CD14-positive monocyte (primary cell): ENCODE results near the gene PSMB8. TPM values are rescaled to one million over a fixed set of nuclear protein-coding genes. Genes with fewer than 3 reads are reported as not detected.

Experiments
- DNase-seq, 3 donors: peaks; one replicate each; pipeline ENCODE4 v3.0.0-alpha.2; 2011 to 2022
- H2AFZ ChIP-seq: 2 replicates; pipeline ENCODE4 v1.6.0; 2012; ENCODE audit warnings: mild to moderate bottlenecking, low read depth, low read length, inconsistent platforms; ENCODE audit not compliant: insufficient read depth, poor library complexity, severe bottlenecking
- H3K27ac ChIP-seq, 2 donors: 1 replicate in 1 of 2; 2 replicates in 1 of 2; pipeline ENCODE4 v1.5.1; 2012 to 2013; ENCODE audit warnings: low read length in 2 of 2, control low read depth in 1 of 2, inconsistent platforms in 1 of 2, low read depth in 1 of 2, mild to moderate bottlenecking in 1 of 2
- H3K27me3 ChIP-seq, 2 donors: one replicate each; pipeline versions ENCODE4 v1.6.0 to v1.6.1; 2011 to 2013; ENCODE audit warnings: low read length in 2 of 2; ENCODE audit not compliant: control insufficient read depth in 2 of 2, insufficient read depth in 2 of 2
- H3K36me3 ChIP-seq, 2 donors: replicated peaks in 1 of 2; 1 replicate in 1 of 2; 2 replicates in 1 of 2; pipeline versions ENCODE4 v1.5.1 to v1.6.1; 2012 to 2013; ENCODE audit warnings: low read length in 2 of 2, control low read depth in 1 of 2, inconsistent platforms in 1 of 2, mild to moderate bottlenecking in 1 of 2; ENCODE audit not compliant: insufficient read depth in 2 of 2, control insufficient read depth in 1 of 2
- H3K4me1 ChIP-seq, 2 donors: 1 replicate in 1 of 2; 2 replicates in 1 of 2; pipeline versions ENCODE4 v1.5.1 to v1.6.1; 2012 to 2013; ENCODE audit warnings: low read length in 2 of 2, control low read depth in 1 of 2, inconsistent platforms in 1 of 2, mild to moderate bottlenecking in 1 of 2, moderate library complexity in 1 of 2; ENCODE audit not compliant: insufficient read depth in 2 of 2, control insufficient read depth in 1 of 2
- H3K4me2 ChIP-seq: replicated peaks from 2 replicates; pipeline ENCODE3; 2012; ENCODE audit warnings: low read length, moderate library complexity, mild to moderate bottlenecking; ENCODE audit not compliant: poor library complexity, severe bottlenecking; ENCODE audit errors: extremely low read depth
- H3K4me3 ChIP-seq, 3 experiments: fragments of 200-600 bp in 1 of 3; sonication (generic) in 1 of 3; replicated peaks in 1 of 3; 1 replicate in 2 of 3; 2 replicates in 1 of 3; pipeline ENCODE4 v1.5.1; 2011 to 2013; ENCODE audit warnings: low read length in 3 of 3, mild to moderate bottlenecking in 3 of 3, control low read depth in 2 of 3, low read depth in 2 of 3, inconsistent platforms in 1 of 3, moderate library complexity in 1 of 3
- H3K79me2 ChIP-seq: 2 replicates; pipeline ENCODE4 v1.6.0; 2012; ENCODE audit warnings: mild to moderate bottlenecking, control low read depth, inconsistent platforms, low read length, moderate library complexity; ENCODE audit not compliant: insufficient read depth
- H3K9ac ChIP-seq: 2 replicates; pipeline ENCODE4 v1.6.0; 2017; ENCODE audit warnings: low read length, mild to moderate bottlenecking; ENCODE audit not compliant: insufficient read depth, poor library complexity, severe bottlenecking
- H3K9me3 ChIP-seq, 2 donors: replicated peaks in 1 of 2; 1 replicate in 1 of 2; 2 replicates in 1 of 2; pipeline versions ENCODE4 v1.5.1 to v1.6.1; 2012 to 2013; ENCODE audit warnings: low read length in 2 of 2, control low read depth in 1 of 2; ENCODE audit not compliant: control insufficient read depth in 1 of 2, insufficient read depth in 1 of 2
- H4K20me1 ChIP-seq: 2 replicates; pipeline ENCODE4 v1.6.0; 2012; ENCODE audit warnings: mild to moderate bottlenecking, low read length, control low read depth, moderate library complexity; ENCODE audit not compliant: insufficient read depth
- H3K27ac Mint-ChIP-seq, 7 donors: one replicate each; pipeline ENCODE4 v1.8.0; 2020; ENCODE audit warnings: mild to moderate bottlenecking in 7 of 7, mixed read lengths in 7 of 7, moderate library complexity in 6 of 7, inconsistent platforms in 2 of 7
- H3K27me3 Mint-ChIP-seq, 3 donors: one replicate each; pipeline ENCODE4 v1.8.0; 2021 to 2022; ENCODE audit warnings: low read depth in 3 of 3, mild to moderate bottlenecking in 3 of 3, mixed read lengths in 3 of 3, moderate library complexity in 3 of 3, inconsistent platforms in 1 of 3
- H3K36me3 Mint-ChIP-seq, 2 donors: one replicate each; pipeline ENCODE4 v1.8.0; 2020; ENCODE audit warnings: mixed read lengths in 2 of 2, inconsistent platforms in 1 of 2, mild to moderate bottlenecking in 1 of 2
- H3K4me1 Mint-ChIP-seq: one replicate; pipeline ENCODE4 v1.8.0; 2020; ENCODE audit warnings: mild to moderate bottlenecking, mixed read lengths
- H3K4me3 Mint-ChIP-seq, 2 donors: one replicate each; pipeline ENCODE4 v1.8.0; 2020; ENCODE audit warnings: mild to moderate bottlenecking in 2 of 2, mixed read lengths in 2 of 2, moderate library complexity in 1 of 2
- H3K9me3 Mint-ChIP-seq, 7 donors: one replicate each; pipeline ENCODE4 v1.8.0; 2020 to 2022; ENCODE audit warnings: mixed read lengths in 7 of 7, mild to moderate bottlenecking in 6 of 7, moderate library complexity in 6 of 7, inconsistent platforms in 2 of 7
- CTCF ChIP-seq: fragments of 200-600 bp; IDR thresholded peaks from one replicate; pipeline ENCODE4 v1.8.0; 2022; ENCODE audit warnings: antibody characterized with exemption, mild to moderate bottlenecking
- WGBS: methylation state at CpG from one replicate; pipeline ENCODE4 v1.1.5; 2013; ENCODE audit warnings: missing lambda C conversion rate; ENCODE audit not compliant: insufficient coverage; 5-methylcytosine and 5-hydroxymethylcytosine counted together
- intact Hi-C, 2 donors: fragments of 100-400 bp; cut with micrococcal nuclease; formaldehyde crosslinking; loops; one replicate each; pipeline versions ENCODE4 v1.15.0 to v1.15.1; 2023
- polyA plus RNA-seq, 3 donors: library from polyadenylated mRNA; depleted of rRNA in 1 of 3; unstranded in 2 of 3; stranded (reverse) in 1 of 3; fragments of 300-500 nt in 2 of 3; fragments of >200 nt in 1 of 3; fragmentation: Illumina TruSeq in 2 of 3; gene quantifications; 1 replicate in 2 of 3; 2 replicates in 1 of 3; pipeline ENCODE4 v1.2.3, GENCODE V29; 2012 to 2021

PSMB8 gene
- polyA plus RNA-seq, 3 donors: 164 to 534 (median 487) TPM

DNA sequence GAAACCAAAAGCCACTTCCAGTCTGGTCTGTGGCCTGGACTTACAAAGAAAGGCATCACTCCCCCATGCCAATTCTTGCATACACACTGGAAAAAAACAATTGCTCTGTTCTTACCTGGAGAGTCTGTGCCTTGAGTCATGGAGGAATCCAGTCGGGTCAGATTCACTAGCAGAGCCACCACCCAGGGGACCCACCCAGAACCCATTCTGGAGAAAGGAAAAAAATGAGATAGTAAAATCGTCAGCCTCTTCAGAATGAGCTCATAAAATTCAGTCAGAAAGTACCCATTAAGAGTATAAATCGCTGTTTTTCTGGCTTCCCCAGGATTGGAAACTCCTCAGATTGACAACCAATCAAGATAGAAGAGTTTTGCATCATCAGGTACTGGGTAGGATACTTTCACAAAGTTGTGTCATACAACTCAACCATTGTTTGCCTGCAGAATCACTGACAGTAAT lies 27.1 kb downstream of the PSMB8 start, which contains the start of gene HLA-DOB:
TSS of gene HLA-DOB (minus strand) at position 257 of the 459 bp plus-strand sequence. CDS start at position 206, 51 bp downstream.
- peak; percentile 29 to 67 (median 43) for DNase-seq
- Histone ChIP-seq H3K27me3 (no peaks in the 10 kb centered on the region), H3K4me1 (peaks cover 17 to 22% of the 10 kb centered on the region in 2 donors), H3K27ac (no peak within 1 kb of the TSS), H2AFZ (no peak within 1 kb of the TSS), H3K9me3 (no peaks in the 10 kb centered on the region), H3K4me3 (no peak within 1 kb of the TSS), H3K4me2 (no peak within 1 kb of the TSS), H4K20me1 (no peaks in the 10 kb centered on the region), H3K9ac (no peak within 1 kb of the TSS), H3K36me3 (no peaks in the 10 kb centered on the region), H3K79me2 (no peaks in the 10 kb centered on the region)
- no peak for TF ChIP-seq CTCF
- peak within 1 kb of the TSS in 4 of 7 donors; percentile 46 to 76 (median 66) for H3K27ac Mint-ChIP-seq
- peaks cover 27% of the 10 kb centered on the region for H3K4me1 Mint-ChIP-seq
- peaks cover 0 to 1% (median 0%) of the 10 kb centered on the region in 3 donors for H3K27me3 Mint-ChIP-seq
- H3K4me3 Mint-ChIP-seq: peak within 1 kb of the TSS; percentile 48 to 56
- WGBS: 100% methylated on average over 1 of the region's 3 CpGs
- intact Hi-C loops: no loop called here
- H3K36me3 Mint-ChIP-seq: peaks cover 0 to 24% of the 10 kb centered on the region in 2 donors
- H3K9me3 Mint-ChIP-seq: no peaks in the 10 kb centered on the region

DNA sequence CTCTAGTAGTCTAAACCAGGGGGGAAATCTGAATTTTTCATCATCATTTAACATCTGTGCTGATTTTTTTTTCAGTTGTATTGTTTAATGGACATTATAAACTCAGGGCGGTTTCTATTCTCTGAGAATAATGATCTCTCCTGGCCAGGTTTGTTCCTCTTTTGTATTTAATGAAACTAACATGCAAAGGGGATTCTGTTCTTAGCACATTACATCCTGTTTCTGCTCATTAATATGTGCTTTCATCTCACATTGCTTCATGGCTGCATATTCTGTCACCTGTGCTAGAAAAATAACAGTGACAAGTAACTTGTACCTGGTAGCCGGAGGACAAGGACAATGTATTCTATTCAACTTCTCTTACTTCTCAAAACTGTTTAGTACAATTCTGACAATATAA lies 27.9 kb downstream of the PSMB8 start:
- Histone ChIP-seq H3K4me3 (no peak overlapping the region), H3K9me3 (no peaks in the 10 kb centered on the region), H3K4me1 (peaks cover 11 to 14% of the 10 kb centered on the region in 2 donors), H3K27ac (no peak overlapping the region), H2AFZ (no peak overlapping the region), H4K20me1 (no peaks in the 10 kb centered on the region), H3K9ac (no peak overlapping the region), H3K36me3 (no peaks in the 10 kb centered on the region), H3K27me3 (no peaks in the 10 kb centered on the region), H3K79me2 (no peaks in the 10 kb centered on the region), H3K4me2 (no peak overlapping the region)
- Mint-ChIP-seq H3K36me3 (peaks cover 0 to 24% of the 10 kb centered on the region in 2 donors), H3K4me3 (no peak overlapping the region), H3K27me3 (peaks cover 0 to 1% (median 0%) of the 10 kb centered on the region in 3 donors), H3K27ac (peak overlapping the region in 1 of 7 donors; percentile 55), H3K9me3 (no peaks in the 10 kb centered on the region), H3K4me1 (peaks cover 19% of the 10 kb centered on the region)
- TF ChIP-seq CTCF: no peak
- intact Hi-C loops: no loop called here
- WGBS: no CpG with 5 or more reads among the region's 2 CpGs
- peak in 2 of 3 donors; percentile 15 to 59 for DNase-seq
